Lower leg skin (tissue), 4 donors: Measurements from ENCODE around the gene KLRK1. TPM values are rescaled to one million over a fixed set of nuclear protein-coding genes. Genes with fewer than 3 reads are reported as not detected.
"Not testable (repeated sequence)": the region's sequence is repeated elsewhere in the genome, so short reads cannot be mapped to it uniquely, and the experiment has no call there.

Experiments used
- DNase-seq, 2 donors: peaks; one replicate each; pipeline ENCODE4 v3.0.0-alpha.2; 2019; ENCODE audit warnings: low spot score in 2 of 2
- H3K4me3 ChIP-seq: fragments of 200-600 bp; sonication (generic); 2 replicates; pipeline ENCODE4 v1.5.1; 2017; ENCODE audit warnings: mild to moderate bottlenecking, low read depth; ENCODE audit not compliant: poor library complexity, severe bottlenecking
- POLR2A ChIP-seq, 2 donors: fragments of 450-650 bp; IDR thresholded peaks; one replicate each; pipeline ENCODE4 v1.6.1; 2016 to 2017; ENCODE audit warnings: antibody characterized with exemption in 2 of 2, mild to moderate bottlenecking in 1 of 2, moderate library complexity in 1 of 2
- WGBS, 2 donors: methylation state at CpG; one replicate each; pipeline ENCODE4 v1.1.5; 2018; 5-methylcytosine and 5-hydroxymethylcytosine counted together
- intact Hi-C: fragments of 100-400 bp; cut with DNase I; formaldehyde crosslinking; loops from one replicate; pipeline ENCODE4 v1.15.0; 2023; ENCODE audit warnings: low total_unique reads
- total RNA-seq, 4 donors: library from RNA; depleted of rRNA; stranded (reverse); fragments of >200 nt; gene quantifications; one replicate each; pipeline ENCODE4 v1.1.0, GENCODE V29; 2016
- TF ChIP-seq, protein P1 (sequence below), 3 donors: fragments of 450-650 bp; IDR thresholded peaks; one replicate each; pipeline ENCODE4 v1.5.1; 2016; ENCODE audit warnings: antibody characterized with exemption in 3 of 3, mild to moderate bottlenecking in 3 of 3, moderate library complexity in 2 of 3

The KLRK1 gene
- total RNA-seq, 4 donors from 2014 or later = 0.46 TPM; not detected in 3

GRCh38 chr12:10354502-10354901 lies 35.3 kb downstream of the KLRK1 start:
- no peak for TF ChIP-seq POLR2A (IDR thresholded peaks at IDR 0.05)
- TF ChIP-seq, protein P1, sequence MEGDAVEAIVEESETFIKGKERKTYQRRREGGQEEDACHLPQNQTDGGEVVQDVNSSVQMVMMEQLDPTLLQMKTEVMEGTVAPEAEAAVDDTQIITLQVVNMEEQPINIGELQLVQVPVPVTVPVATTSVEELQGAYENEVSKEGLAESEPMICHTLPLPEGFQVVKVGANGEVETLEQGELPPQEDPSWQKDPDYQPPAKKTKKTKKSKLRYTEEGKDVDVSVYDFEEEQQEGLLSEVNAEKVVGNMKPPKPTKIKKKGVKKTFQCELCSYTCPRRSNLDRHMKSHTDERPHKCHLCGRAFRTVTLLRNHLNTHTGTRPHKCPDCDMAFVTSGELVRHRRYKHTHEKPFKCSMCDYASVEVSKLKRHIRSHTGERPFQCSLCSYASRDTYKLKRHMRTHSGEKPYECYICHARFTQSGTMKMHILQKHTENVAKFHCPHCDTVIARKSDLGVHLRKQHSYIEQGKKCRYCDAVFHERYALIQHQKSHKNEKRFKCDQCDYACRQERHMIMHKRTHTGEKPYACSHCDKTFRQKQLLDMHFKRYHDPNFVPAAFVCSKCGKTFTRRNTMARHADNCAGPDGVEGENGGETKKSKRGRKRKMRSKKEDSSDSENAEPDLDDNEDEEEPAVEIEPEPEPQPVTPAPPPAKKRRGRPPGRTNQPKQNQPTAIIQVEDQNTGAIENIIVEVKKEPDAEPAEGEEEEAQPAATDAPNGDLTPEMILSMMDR (IDR thresholded peaks at IDR 0.05) = no peak
- WGBS, 2 donors = 46 to 60% methylated on average over 2 of the region's 2 CpGs

GRCh38 chr12:10354071-10354470 lies 35.8 kb downstream of the KLRK1 start:
- intact Hi-C loops = no loop called here
- no peak overlapping the region for H3K4me3 ChIP-seq
- TF ChIP-seq POLR2A (IDR thresholded peaks at IDR 0.05) = no peak
- TF ChIP-seq, protein P1 (IDR thresholded peaks at IDR 0.05) = no peak
- 70 to 81% methylated on average over 4 of the region's 4 CpGs for WGBS, 2 donors
- no peak for DNase-seq

More at GRCh38 chr12:10354502-10354901, 35.3 kb downstream of the KLRK1 start:
- intact Hi-C loops = no loop called here
- no peak overlapping the region for H3K4me3 ChIP-seq
- no peak for DNase-seq

DNA sequence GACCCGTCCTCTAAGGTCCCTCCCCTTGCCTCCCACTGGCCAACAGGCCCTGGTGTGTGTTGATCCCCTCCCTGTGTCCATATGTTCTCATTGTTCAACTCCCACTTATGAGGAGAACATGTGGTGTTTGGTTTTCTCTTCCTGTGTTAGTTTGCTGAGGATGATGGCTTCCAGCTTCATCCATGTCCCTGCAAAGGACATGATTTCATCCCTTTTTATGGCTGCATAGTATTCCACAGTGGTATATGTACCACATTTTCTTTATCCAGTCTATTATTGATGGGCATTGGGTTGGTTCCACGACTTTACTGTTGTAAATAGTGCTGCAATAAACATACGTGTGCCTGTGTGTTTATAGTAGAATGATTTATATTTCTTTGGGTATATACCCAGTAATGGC lies 38.4 kb downstream of the KLRK1 start:
- 49 to 65% methylated on average over 3 of the region's 3 CpGs for WGBS, 2 donors
- DNase-seq, intact Hi-C loops, H3K4me3 ChIP-seq: not testable (repeated sequence)

- intact Hi-C loops = no loop called here
- no peak for DNase-seq
Observed at GRCh38 chr12:10341892-10342509, 47.8 kb downstream of the KLRK1 start.

GRCh38 chr12:10340946-10341345 lies 48.9 kb downstream of the KLRK1 start:
- DNase-seq, H3K4me3 ChIP-seq, intact Hi-C loops: not testable (repeated sequence)
- WGBS, 2 donors = 79 to 81% methylated on average over 2 of the region's 2 CpGs

More at GRCh38 chr12:10341892-10342509, 47.8 kb downstream of the KLRK1 start:
- no peak overlapping the region for H3K4me3 ChIP-seq
- TF ChIP-seq, protein P1 (IDR thresholded peaks at IDR 0.05) = no peak
- TF ChIP-seq POLR2A (IDR thresholded peaks at IDR 0.05) = no peak
- 88 to 91% methylated on average over 1 of the region's 1 CpG for WGBS, 2 donors

DNA sequence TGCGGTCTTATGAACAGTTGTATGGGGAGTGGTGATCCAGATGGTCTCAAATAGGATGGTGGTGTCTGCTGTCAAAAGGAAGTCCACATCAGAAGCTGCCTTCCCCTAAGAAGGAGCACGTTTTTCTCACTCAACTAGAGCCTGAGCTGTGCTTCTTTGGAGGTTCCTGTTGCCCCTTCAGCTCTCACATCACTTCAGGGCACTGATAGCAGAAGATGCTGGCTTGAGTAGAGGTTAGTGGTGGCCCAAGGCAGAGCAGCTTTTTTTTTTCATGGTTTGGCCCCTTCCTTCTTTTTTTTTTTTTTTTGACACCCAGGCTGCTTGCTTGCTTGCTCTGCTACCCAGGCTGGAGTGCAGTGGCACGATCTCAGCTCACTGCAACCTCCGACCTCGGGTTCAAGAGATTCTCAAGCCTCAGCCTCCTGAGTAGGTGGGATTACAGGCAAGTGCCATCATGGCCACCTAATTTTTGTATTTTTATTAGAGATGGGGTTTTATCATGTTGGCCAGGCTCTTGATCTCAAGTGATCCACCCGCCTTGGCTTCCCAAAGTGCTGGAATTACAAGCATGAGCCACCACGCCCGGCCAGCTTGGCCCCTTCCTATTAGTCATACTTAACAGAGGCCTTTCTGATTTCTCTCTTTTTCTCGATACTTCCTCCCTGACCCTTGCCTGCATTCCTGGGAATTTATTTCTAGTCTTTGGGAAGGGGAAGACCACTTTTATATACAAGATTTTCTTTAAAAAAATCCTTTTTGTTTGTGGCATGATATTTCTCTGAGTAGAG lies 50.6 kb downstream of the KLRK1 start:
- DNase-seq = no peak
- 70 to 75% methylated on average over 9 of the region's 9 CpGs for WGBS, 2 donors
- intact Hi-C loops = no loop called here
- H3K4me3 ChIP-seq = no peak overlapping the region
- TF ChIP-seq, protein P1 (IDR thresholded peaks at IDR 0.05) = no peak
- TF ChIP-seq POLR2A (IDR thresholded peaks at IDR 0.05) = no peak

DNA sequence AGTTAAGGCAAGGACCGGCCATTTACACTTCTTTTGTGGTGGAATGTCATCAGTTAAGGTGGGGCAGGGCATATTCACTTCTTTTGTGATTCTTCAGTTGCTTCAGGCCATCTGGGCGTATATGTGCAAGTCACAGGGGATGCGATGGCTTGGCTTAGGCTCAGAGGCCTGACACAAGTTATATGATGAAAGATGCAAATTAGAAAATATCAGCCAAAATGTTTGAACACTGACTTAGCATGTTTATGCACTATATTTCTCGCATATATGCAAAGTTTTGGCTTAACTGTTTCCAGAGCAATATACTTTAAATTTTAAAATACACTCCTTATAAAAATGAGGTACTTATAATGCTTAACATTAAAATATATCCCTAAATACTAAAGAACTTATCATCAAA lies 51.4 kb downstream of the KLRK1 start:
- 57 to 74% methylated on average over 4 of the region's 4 CpGs for WGBS, 2 donors
- DNase-seq, H3K4me3 ChIP-seq, intact Hi-C loops: not testable (repeated sequence)

- intact Hi-C loops, DNase-seq, H3K4me3 ChIP-seq: not testable (repeated sequence)
- WGBS, 2 donors = 27 to 28% methylated on average over 4 of the region's 4 CpGs
Observed at GRCh38 chr12:10336196-10336595, 53.6 kb downstream of the KLRK1 start.
